Peyer's patch (tissue), 4 donors: ENCODE measurements around the gene GPR37L1.

ENCODE experiments used
- CTCF ChIP-seq, 6 experiments: fragments of 450-650 bp in 4 of 6; fragments of 200-600 bp in 2 of 6; sonication (generic) in 1 of 6; IDR thresholded peaks; one replicate each; pipeline ENCODE4 v1.5.1; 2017 to 2019; ENCODE audit warnings: antibody characterized with exemption in 6 of 6, mild to moderate bottlenecking in 3 of 6, moderate library complexity in 1 of 6
- POLR2A ChIP-seq, 2 donors: fragments of 450-650 bp; IDR thresholded peaks; one replicate each; pipeline ENCODE4 v1.5.1; 2017; ENCODE audit warnings: antibody characterized with exemption in 2 of 2, mild to moderate bottlenecking in 2 of 2, moderate library complexity in 2 of 2

- TF ChIP-seq POLR2A (IDR thresholded peaks at IDR 0.05) (no peak), CTCF (IDR thresholded peaks at IDR 0.05) (peak in 1 of 6 experiments; percentile 7)
Measured at GRCh38 chr1:202122639-202123335, at the start of gene GPR37L1.
